H1 (cell line): Measurements from ENCODE around the gene ARHGAP24. TPM values are rescaled to one million over a fixed set of nuclear protein-coding genes. Genes with fewer than 3 reads are reported as not detected.

Source experiments
- CHD1 ChIP-seq: IDR thresholded peaks from 2 replicates; pipeline ENCODE4 v1.6.1; 2012; ENCODE audit warnings: low read depth, low read length, improper control_type of control experiment
- KDM4A ChIP-seq: IDR thresholded peaks from one replicate; pipeline ENCODE4 v1.7.1; 2012; ENCODE audit warnings: low read depth, mild to moderate bottlenecking, moderate library complexity, low read length, inconsistent platforms; ENCODE audit not compliant: severe bottlenecking
- polyA plus RNA-seq, 7 experiments: library from polyadenylated mRNA; depleted of rRNA in 3 of 7; stranded (reverse) in 5 of 7; unstranded in 2 of 7; fragments of >200 nt in 5 of 7; fragments of 200-250 nt in 2 of 7; gene quantifications; 1 replicate in 5 of 7; 2 replicates in 1 of 7; 4 replicates in 1 of 7; pipeline versions ENCODE4 v1.2.1 to v1.2.3, GENCODE V29; 2011 to 2013; ENCODE audit warnings: missing spikeins in 2 of 7, mixed read lengths in 2 of 7
- total RNA-seq: library from RNA; stranded (reverse); fragmentation: NEBNext Ultra II Directional; extraction: Animal tissue kit (Norgen Biotek cat#: 25700); gene quantifications from 2 replicates; pipeline ENCODE4 v1.2.1, GENCODE V29; 2021
- TF ChIP-seq, protein P1 (sequence below): fragments of 300-600 bp; sonication (generic); IDR thresholded peaks from 2 replicates; pipeline ENCODE4 v1.7.1; 2012; ENCODE audit warnings: low read length, moderate library complexity, mild to moderate bottlenecking, inconsistent platforms; ENCODE audit not compliant: insufficient replicate concordance

ARHGAP24 gene
- total and polyA plus RNA-seq, 2 of the 8 experiments (the other 6 are each of a cell fraction or from before 2014, with no cell fraction given): 0.08 to 0.50 TPM

DNA sequence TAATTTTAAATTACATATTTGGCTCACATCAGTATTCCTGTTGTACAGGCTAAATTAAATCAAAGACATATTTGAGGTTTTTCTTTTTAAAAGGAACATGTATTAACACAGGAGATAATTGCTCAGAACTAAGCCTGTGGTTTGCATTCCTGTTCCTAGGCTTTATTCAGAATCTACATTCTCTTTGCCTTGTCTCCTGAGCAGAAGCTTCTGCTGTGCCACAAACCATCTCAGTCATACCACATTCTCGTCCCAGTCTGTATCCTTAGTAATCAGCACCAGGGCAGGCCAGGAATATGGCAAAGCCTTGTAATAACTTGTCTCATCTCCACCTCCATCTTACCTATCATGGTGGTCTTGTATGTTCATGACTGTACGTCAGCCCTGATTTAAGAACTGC is 162.8 kb downstream of the ARHGAP24 start (continued):
- TF ChIP-seq, protein P1, sequence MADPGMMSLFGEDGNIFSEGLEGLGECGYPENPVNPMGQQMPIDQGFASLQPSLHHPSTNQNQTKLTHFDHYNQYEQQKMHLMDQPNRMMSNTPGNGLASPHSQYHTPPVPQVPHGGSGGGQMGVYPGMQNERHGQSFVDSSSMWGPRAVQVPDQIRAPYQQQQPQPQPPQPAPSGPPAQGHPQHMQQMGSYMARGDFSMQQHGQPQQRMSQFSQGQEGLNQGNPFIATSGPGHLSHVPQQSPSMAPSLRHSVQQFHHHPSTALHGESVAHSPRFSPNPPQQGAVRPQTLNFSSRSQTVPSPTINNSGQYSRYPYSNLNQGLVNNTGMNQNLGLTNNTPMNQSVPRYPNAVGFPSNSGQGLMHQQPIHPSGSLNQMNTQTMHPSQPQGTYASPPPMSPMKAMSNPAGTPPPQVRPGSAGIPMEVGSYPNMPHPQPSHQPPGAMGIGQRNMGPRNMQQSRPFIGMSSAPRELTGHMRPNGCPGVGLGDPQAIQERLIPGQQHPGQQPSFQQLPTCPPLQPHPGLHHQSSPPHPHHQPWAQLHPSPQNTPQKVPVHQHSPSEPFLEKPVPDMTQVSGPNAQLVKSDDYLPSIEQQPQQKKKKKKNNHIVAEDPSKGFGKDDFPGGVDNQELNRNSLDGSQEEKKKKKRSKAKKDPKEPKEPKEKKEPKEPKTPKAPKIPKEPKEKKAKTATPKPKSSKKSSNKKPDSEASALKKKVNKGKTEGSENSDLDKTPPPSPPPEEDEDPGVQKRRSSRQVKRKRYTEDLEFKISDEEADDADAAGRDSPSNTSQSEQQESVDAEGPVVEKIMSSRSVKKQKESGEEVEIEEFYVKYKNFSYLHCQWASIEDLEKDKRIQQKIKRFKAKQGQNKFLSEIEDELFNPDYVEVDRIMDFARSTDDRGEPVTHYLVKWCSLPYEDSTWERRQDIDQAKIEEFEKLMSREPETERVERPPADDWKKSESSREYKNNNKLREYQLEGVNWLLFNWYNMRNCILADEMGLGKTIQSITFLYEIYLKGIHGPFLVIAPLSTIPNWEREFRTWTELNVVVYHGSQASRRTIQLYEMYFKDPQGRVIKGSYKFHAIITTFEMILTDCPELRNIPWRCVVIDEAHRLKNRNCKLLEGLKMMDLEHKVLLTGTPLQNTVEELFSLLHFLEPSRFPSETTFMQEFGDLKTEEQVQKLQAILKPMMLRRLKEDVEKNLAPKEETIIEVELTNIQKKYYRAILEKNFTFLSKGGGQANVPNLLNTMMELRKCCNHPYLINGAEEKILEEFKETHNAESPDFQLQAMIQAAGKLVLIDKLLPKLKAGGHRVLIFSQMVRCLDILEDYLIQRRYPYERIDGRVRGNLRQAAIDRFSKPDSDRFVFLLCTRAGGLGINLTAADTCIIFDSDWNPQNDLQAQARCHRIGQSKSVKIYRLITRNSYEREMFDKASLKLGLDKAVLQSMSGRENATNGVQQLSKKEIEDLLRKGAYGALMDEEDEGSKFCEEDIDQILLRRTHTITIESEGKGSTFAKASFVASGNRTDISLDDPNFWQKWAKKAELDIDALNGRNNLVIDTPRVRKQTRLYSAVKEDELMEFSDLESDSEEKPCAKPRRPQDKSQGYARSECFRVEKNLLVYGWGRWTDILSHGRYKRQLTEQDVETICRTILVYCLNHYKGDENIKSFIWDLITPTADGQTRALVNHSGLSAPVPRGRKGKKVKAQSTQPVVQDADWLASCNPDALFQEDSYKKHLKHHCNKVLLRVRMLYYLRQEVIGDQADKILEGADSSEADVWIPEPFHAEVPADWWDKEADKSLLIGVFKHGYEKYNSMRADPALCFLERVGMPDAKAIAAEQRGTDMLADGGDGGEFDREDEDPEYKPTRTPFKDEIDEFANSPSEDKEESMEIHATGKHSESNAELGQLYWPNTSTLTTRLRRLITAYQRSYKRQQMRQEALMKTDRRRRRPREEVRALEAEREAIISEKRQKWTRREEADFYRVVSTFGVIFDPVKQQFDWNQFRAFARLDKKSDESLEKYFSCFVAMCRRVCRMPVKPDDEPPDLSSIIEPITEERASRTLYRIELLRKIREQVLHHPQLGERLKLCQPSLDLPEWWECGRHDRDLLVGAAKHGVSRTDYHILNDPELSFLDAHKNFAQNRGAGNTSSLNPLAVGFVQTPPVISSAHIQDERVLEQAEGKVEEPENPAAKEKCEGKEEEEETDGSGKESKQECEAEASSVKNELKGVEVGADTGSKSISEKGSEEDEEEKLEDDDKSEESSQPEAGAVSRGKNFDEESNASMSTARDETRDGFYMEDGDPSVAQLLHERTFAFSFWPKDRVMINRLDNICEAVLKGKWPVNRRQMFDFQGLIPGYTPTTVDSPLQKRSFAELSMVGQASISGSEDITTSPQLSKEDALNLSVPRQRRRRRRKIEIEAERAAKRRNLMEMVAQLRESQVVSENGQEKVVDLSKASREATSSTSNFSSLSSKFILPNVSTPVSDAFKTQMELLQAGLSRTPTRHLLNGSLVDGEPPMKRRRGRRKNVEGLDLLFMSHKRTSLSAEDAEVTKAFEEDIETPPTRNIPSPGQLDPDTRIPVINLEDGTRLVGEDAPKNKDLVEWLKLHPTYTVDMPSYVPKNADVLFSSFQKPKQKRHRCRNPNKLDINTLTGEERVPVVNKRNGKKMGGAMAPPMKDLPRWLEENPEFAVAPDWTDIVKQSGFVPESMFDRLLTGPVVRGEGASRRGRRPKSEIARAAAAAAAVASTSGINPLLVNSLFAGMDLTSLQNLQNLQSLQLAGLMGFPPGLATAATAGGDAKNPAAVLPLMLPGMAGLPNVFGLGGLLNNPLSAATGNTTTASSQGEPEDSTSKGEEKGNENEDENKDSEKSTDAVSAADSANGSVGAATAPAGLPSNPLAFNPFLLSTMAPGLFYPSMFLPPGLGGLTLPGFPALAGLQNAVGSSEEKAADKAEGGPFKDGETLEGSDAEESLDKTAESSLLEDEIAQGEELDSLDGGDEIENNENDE: no peak
- no peak for TF ChIP-seq CHD1
- no peak for TF ChIP-seq KDM4A
